ENCODE data around the gene ASCL5. TPM values are rescaled to one million over a fixed set of nuclear protein-coding genes. Genes with fewer than 3 reads are reported as not detected.

ASCL5 gene
- total RNA-seq: not detected in 2 replicates
- long read RNA-seq, partial matches to known transcripts: 0 of 2 reads
- long read RNA-seq, other reads (novel, unspliced or antisense): 2 of 2 reads

GRCh38 chr1:201126832-201127754, at the start of gene ASCL5:
TSS of gene ASCL5 (minus strand) at chr1:201127184. CDS start at chr1:201115372, 11,812 bp downstream.
- no peak within 1 kb of the TSS for H3K4me3 Mint-ChIP-seq
- H3K27ac Mint-ChIP-seq (ENCODE audit: unreplicated experiment): no peak within 1 kb of the TSS
- no peaks in the 10 kb centered on the region for H3K27me3 Mint-ChIP-seq (ENCODE audit: low read depth)
- H3K9me3 Mint-ChIP-seq: peaks cover 6% of the 10 kb centered on the region
- H3K4me1 Mint-ChIP-seq: no peaks in the 10 kb centered on the region
- no peak for DNase-seq (ENCODE audit: low read depth, low spot score)
- H3K36me3 Mint-ChIP-seq (ENCODE audit: low read depth): peaks cover 9% of the 10 kb centered on the region
- TF ChIP-seq CTCF (conservative IDR thresholded peaks at IDR 0.05): no peak

DNA sequence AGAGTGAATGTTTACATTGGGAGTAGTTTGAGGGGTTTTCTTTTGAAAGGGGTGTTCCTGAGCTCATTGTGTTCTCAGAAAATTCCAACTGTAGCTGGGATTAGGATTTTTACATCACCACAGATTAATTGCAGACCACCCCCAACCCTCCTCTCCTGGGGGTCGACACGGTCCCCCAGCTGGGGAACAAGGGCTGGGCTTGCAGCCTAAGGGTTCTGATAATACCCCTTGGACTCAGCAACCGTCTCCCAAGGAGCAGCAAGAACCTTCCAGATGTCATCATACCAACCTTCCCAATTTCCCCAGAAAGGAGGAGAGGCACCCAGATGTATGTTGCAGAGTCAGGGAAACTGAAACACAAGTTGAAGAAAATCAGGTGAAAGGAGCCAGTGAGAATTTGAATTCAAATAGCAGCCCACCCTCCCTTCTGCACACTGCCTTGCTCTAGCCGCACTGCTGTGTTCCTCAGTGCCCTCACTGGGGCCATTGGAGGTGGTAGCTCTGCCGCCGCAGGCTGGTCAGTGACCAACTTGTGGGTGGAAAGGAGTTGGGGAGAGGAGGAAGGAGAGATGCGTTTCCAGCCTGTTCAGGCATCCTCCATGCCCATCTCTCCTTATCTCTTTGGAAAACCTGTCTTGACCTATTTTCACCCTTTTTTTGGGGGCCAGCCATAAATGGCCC, 49.0 kb upstream of the ASCL5 start:
- no peak for TF ChIP-seq CTCF (conservative IDR thresholded peaks at IDR 0.05)
- Mint-ChIP-seq H3K4me1 (peaks cover 7% of the 10 kb centered on the region), H3K36me3 (ENCODE audit: low read depth) (no peaks in the 10 kb centered on the region), H3K4me3 (no peak overlapping the region), H3K9me3 (no peaks in the 10 kb centered on the region), H3K27me3 (ENCODE audit: low read depth) (peaks cover 19% of the 10 kb centered on the region), H3K27ac (ENCODE audit: unreplicated experiment) (no peak overlapping the region)
- no peak for DNase-seq (ENCODE audit: low read depth, low spot score)

DNA sequence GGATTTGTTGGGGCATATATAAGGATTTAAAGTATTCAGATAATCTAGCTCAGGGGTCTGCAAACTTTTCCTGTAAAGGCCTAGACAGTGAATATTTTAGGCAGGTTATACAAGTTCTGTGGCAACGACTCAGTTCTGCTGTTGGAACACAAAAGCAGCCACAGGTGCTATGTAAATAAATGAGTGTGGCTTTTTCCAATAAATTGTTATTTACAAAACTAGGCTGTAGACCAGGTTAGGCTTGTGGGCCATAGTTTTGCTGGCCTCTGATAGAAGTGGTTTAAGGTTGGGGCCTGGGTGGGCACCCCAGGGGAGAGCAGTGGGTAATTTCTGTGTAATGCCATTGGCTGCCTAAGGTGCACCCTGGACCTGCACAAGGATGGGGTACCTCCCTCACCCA, 46.8 kb upstream of the ASCL5 start:
- H3K9me3 Mint-ChIP-seq: no peaks in the 10 kb centered on the region
- H3K4me1 Mint-ChIP-seq: peaks cover 18% of the 10 kb centered on the region
- H3K27me3 Mint-ChIP-seq (ENCODE audit: low read depth): peaks cover 5% of the 10 kb centered on the region
- H3K36me3 Mint-ChIP-seq (ENCODE audit: low read depth): no peaks in the 10 kb centered on the region
- no peak for DNase-seq (ENCODE audit: low read depth, low spot score)
- H3K4me3 Mint-ChIP-seq: peak overlapping the region; percentile 72
- no peak overlapping the region for H3K27ac Mint-ChIP-seq (ENCODE audit: unreplicated experiment)
- no peak for TF ChIP-seq CTCF (conservative IDR thresholded peaks at IDR 0.05)

- Mint-ChIP-seq H3K27me3 (ENCODE audit: low read depth) (peaks cover 4% of the 10 kb centered on the region), H3K9me3 (no peaks in the 10 kb centered on the region), H3K4me1 (peaks cover 18% of the 10 kb centered on the region), H3K36me3 (ENCODE audit: low read depth) (no peaks in the 10 kb centered on the region), H3K4me3 (peak overlapping the region; percentile 72), H3K27ac (ENCODE audit: unreplicated experiment) (no peak overlapping the region)
- no peak for TF ChIP-seq CTCF (conservative IDR thresholded peaks at IDR 0.05)
- DNase-seq (ENCODE audit: low read depth, low spot score): no peak
Measured at GRCh38 chr1:201172999-201173610, 46.1 kb upstream of the ASCL5 start.

DNA sequence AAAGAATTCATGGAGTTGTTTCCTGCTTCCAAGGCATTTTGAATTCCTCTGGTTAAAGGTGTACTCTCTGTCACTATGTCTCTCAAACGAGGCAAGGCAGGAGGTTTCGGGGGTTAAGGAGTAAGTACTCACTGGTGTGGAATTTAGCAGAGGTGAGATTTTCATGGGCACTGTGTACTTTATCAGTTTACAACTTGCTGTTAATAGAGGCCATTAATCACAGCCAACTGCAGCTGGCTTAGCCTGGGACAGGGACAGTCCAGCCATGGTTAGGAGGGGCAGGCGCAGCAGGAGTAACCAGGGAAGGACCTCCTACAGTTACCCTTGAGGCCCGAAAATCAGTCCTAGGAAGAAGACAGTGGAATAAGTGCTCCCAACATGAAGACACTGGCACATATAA, 45.3 kb upstream of the ASCL5 start:
- H3K27me3 Mint-ChIP-seq (ENCODE audit: low read depth): peaks cover 4% of the 10 kb centered on the region
- H3K9me3 Mint-ChIP-seq: no peaks in the 10 kb centered on the region
- DNase-seq (ENCODE audit: low read depth, low spot score): no peak
- no peak for TF ChIP-seq CTCF (conservative IDR thresholded peaks at IDR 0.05)
- H3K4me1 Mint-ChIP-seq: peaks cover 24% of the 10 kb centered on the region
- no peaks in the 10 kb centered on the region for H3K36me3 Mint-ChIP-seq (ENCODE audit: low read depth)
- no peak overlapping the region for H3K27ac Mint-ChIP-seq (ENCODE audit: unreplicated experiment)
- H3K4me3 Mint-ChIP-seq: peak overlapping the region; percentile 89
